Dermis blood vessel endothelial cell (primary cell): Measurements from ENCODE around the gene SRSF3. TPM values are rescaled to one million over a fixed set of nuclear protein-coding genes. Genes with fewer than 3 reads are reported as not detected.
"Not testable (repeated sequence)": the region's sequence is repeated elsewhere in the genome, so short reads cannot be mapped to it uniquely, and the experiment has no call there.

Experiments
- DNase-seq: peaks from one replicate; pipeline ENCODE4 v3.0.0; 2010
- total RNA-seq: library from RNA; depleted of rRNA; stranded (reverse); fragments of >200 nt; gene quantifications from 2 replicates; pipeline ENCODE4 v1.2.3, GENCODE V29; 2014

SRSF3 gene
- total RNA-seq, 1 donor from 2014 or later, result 224 TPM

DNA sequence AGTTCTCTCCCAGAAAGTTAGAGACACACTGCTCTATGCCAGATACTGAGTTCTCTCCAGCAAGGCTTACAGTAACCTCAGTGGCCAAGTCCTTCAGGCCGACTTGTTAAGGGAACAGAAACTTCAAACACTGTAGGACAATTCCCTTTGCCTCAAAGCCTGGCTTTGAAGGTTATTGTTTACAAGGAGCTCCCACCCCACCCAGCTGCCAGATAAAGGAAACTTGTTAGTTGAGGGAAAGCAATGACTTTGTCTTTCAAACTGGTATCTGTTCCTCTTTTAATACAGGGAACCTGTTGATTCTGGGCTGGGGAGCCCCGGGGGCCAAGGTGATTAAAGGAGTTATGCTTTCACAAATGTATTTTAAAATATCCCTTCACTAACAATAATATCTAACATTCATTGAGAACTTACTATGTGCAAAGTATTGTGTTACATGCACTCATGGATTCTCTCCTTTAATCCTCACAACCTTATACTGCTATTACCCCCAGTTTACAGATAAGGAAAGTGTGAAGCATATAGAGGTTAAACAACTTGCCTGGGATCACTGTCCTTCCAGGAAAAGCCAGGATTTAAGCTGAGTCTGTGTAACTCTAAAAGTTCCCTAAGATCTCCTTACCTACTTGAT, 56.8 kb downstream of the SRSF3 start:
- DNase-seq, result peak; percentile 30

DNA sequence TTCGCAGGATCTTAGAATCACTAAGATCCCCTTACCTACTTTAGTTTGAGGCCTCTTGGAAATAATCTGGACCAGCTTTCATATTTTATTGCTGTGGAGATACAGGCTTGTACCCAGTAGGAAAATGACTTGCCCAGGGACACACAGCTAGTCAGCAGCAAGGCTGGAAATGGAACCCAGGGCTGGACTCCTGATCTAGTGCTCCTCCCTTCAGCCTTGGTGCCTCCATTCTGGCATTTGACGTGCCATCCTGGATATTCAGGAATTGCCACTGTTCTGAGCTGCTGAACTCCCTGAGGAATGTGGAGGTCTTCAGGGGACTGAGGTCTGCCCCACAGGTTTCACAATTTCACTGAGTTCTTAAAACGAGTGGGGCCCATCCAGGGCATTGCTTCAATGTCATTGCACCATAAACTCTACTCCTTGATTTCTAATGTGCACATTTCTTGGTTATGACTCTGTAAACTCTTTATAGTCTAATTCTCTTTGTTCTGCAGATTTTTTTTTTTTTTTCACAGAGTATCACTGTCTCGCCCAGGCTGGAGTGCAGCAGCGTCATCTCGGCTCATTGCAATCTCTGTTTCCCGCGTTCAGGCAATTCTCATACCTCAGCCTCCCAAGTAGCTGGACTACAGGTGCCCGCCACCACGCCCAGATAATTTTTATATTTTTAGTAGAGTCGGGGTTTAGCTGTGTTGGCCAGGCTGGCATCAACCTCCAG, 57.7 kb downstream of the SRSF3 start:
- no peak for DNase-seq

DNA sequence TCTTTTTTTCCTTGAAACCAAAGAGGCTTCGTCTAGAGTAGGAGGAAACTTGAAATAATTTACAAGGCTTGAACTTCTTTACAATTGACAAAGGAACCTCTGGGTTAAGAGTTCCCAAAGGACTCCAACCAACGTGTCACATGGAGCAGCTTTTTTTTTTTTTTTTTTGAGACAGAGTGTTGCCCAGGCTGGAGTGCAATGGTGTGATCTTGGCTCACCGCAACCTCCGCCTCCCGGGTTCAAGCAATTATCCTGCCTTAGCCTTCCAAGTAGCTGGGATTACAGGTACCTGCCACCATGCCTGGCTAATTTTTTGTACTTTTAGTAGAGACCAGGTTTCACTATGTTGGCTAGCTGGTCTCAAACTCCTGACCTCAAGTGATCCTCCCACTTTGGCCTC, 60.3 kb downstream of the SRSF3 start:
- DNase-seq, result not testable (repeated sequence)

Other genes starting within 250 kb of the SRSF3 start
- 0.09 and 0.17 TPM in 2 replicates for gene ETV7, start 206.7 kb upstream of the SRSF3 start, total RNA-seq
- gene PXT1, start 151.5 kb upstream of the SRSF3 start, total RNA-seq, result not detected in 2 replicates
- gene KCTD20, start 151.4 kb upstream of the SRSF3 start, total RNA-seq, result 96.7 and 127 TPM in 2 replicates
- gene STK38, start 46.9 kb upstream of the SRSF3 start, total RNA-seq, result 19.2 and 24.5 TPM in 2 replicates
- gene CDKN1A, start 84.4 kb downstream of the SRSF3 start, total RNA-seq, result 141 and 189 TPM in 2 replicates
- under 0.01 TPM in 1 of 2 replicates, not detected in the other for gene RAB44, start 103.5 kb downstream of the SRSF3 start, total RNA-seq
- gene CPNE5, start 245.1 kb downstream of the SRSF3 start, total RNA-seq, result 12.9 and 14.0 TPM in 2 replicates